Suprapubic skin (tissue), 4 donors: Measurements from ENCODE around the gene OSBP2.

Source experiments
- EP300 ChIP-seq: sonication (generic); formaldehyde crosslinking; IDR thresholded peaks from one replicate; pipeline ENCODE4 v1.6.1; 2017; ENCODE audit warnings: antibody characterized with exemption
- POLR2A ChIP-seq, 2 donors: fragments of 450-650 bp; IDR thresholded peaks; one replicate each; pipeline ENCODE4 v1.6.1; 2017; ENCODE audit warnings: antibody characterized with exemption in 2 of 2, mild to moderate bottlenecking in 2 of 2, moderate library complexity in 2 of 2
- POLR2AphosphoS5 ChIP-seq, 3 donors: sonication (generic); formaldehyde crosslinking; IDR thresholded peaks; one replicate each; pipeline ENCODE4 v1.6.1; 2017; ENCODE audit warnings: antibody characterized with exemption in 3 of 3
- TF ChIP-seq, protein P1 (sequence below), 2 donors: fragments of 200-600 bp in 1 of 2; fragments of 450-650 bp in 1 of 2; sonication (generic) in 1 of 2; IDR thresholded peaks; one replicate each; pipeline ENCODE4 v1.5.1; 2016 to 2019; ENCODE audit warnings: antibody characterized with exemption in 2 of 2, mild to moderate bottlenecking in 1 of 2, moderate library complexity in 1 of 2

DNA sequence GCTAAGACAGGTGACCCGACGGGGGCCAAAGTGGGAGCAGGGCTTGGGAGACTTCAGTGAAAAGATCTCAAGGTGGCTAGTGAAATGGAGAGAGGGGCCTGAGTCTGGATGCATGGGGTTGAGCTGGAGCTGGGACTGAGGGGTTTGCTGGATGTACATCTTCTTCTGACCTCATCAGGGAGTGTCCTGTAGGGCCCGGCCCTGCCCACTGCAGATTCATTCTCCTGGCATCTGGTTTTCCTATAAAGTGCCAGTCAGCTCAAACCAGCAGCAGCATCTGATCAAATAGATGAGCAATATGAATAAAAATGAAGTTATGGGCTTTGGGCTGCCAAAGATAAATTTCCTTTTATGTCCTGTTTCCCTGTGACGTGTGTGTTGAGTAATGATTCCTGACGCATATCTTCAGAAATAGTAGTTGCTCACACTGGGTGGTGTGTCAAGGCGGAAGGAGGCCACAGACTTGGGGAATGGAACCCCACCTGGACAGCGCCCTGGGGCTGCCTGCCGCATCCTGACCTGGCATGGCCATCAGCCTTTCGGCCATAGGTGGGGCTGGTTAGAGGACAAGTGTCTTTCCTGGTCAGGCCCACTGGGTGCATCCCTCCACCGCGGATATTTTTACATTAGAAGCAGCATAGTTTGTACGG, 135.4 kb downstream of the OSBP2 start:
- TF ChIP-seq POLR2AphosphoS5 (IDR thresholded peaks at IDR 0.05) (no peak), POLR2A (IDR thresholded peaks at IDR 0.05) (no peak), EP300 (no peak)
- TF ChIP-seq, protein P1, sequence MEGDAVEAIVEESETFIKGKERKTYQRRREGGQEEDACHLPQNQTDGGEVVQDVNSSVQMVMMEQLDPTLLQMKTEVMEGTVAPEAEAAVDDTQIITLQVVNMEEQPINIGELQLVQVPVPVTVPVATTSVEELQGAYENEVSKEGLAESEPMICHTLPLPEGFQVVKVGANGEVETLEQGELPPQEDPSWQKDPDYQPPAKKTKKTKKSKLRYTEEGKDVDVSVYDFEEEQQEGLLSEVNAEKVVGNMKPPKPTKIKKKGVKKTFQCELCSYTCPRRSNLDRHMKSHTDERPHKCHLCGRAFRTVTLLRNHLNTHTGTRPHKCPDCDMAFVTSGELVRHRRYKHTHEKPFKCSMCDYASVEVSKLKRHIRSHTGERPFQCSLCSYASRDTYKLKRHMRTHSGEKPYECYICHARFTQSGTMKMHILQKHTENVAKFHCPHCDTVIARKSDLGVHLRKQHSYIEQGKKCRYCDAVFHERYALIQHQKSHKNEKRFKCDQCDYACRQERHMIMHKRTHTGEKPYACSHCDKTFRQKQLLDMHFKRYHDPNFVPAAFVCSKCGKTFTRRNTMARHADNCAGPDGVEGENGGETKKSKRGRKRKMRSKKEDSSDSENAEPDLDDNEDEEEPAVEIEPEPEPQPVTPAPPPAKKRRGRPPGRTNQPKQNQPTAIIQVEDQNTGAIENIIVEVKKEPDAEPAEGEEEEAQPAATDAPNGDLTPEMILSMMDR (IDR thresholded peaks at IDR 0.05), result no peak
